ENCODE data around the gene BCL3. TPM values are rescaled to one million over a fixed set of nuclear protein-coding genes. Genes with fewer than 3 reads are reported as not detected.

The BCL3 gene
- total RNA-seq, 1 experiment from 2014 or later, result 37.9 TPM

GRCh38 chr19:44703336-44704078 is 45.0 kb upstream of the BCL3 start:
- H3K36me3 ChIP-seq (ENCODE audit: control insufficient read depth in 1 of 2, insufficient read depth in 2 of 2, low read length in 2 of 2), result no peaks in the 10 kb centered on the region
- ChIA-PET CTCF (no interaction called here), POLR2A (no interaction called here), RAD21 (ENCODE audit: low non-redundant PET in 1 of 2, low total read pairs in 2 of 2, uncharacterized antibody in 2 of 2, unreplicated experiment in 2 of 2) (no interaction called here)
- no peak for TF ChIP-seq JUND (IDR thresholded peaks at IDR 0.05)
- no peak for TF ChIP-seq EGR1 (IDR thresholded peaks at IDR 0.05; ENCODE audit: low read depth)
- TF ChIP-seq TCF7L2 (IDR thresholded peaks at IDR 0.05; ENCODE audit: borderline replicate concordance, extremely low read depth, insufficient read depth, insufficient read length), result no peak
- TF ChIP-seq, protein P1, sequence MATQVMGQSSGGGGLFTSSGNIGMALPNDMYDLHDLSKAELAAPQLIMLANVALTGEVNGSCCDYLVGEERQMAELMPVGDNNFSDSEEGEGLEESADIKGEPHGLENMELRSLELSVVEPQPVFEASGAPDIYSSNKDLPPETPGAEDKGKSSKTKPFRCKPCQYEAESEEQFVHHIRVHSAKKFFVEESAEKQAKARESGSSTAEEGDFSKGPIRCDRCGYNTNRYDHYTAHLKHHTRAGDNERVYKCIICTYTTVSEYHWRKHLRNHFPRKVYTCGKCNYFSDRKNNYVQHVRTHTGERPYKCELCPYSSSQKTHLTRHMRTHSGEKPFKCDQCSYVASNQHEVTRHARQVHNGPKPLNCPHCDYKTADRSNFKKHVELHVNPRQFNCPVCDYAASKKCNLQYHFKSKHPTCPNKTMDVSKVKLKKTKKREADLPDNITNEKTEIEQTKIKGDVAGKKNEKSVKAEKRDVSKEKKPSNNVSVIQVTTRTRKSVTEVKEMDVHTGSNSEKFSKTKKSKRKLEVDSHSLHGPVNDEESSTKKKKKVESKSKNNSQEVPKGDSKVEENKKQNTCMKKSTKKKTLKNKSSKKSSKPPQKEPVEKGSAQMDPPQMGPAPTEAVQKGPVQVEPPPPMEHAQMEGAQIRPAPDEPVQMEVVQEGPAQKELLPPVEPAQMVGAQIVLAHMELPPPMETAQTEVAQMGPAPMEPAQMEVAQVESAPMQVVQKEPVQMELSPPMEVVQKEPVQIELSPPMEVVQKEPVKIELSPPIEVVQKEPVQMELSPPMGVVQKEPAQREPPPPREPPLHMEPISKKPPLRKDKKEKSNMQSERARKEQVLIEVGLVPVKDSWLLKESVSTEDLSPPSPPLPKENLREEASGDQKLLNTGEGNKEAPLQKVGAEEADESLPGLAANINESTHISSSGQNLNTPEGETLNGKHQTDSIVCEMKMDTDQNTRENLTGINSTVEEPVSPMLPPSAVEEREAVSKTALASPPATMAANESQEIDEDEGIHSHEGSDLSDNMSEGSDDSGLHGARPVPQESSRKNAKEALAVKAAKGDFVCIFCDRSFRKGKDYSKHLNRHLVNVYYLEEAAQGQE (IDR thresholded peaks at IDR 0.05; ENCODE audit: low read depth), result no peak
- no peak for TF ChIP-seq CEBPB (IDR thresholded peaks at IDR 0.05; ENCODE audit: low read depth)
- no peak for TF ChIP-seq RAD21 (IDR thresholded peaks at IDR 0.05; ENCODE audit: low read depth)
- TF ChIP-seq MAX (IDR thresholded peaks at IDR 0.05), result no peak
- TF ChIP-seq, protein P2, sequence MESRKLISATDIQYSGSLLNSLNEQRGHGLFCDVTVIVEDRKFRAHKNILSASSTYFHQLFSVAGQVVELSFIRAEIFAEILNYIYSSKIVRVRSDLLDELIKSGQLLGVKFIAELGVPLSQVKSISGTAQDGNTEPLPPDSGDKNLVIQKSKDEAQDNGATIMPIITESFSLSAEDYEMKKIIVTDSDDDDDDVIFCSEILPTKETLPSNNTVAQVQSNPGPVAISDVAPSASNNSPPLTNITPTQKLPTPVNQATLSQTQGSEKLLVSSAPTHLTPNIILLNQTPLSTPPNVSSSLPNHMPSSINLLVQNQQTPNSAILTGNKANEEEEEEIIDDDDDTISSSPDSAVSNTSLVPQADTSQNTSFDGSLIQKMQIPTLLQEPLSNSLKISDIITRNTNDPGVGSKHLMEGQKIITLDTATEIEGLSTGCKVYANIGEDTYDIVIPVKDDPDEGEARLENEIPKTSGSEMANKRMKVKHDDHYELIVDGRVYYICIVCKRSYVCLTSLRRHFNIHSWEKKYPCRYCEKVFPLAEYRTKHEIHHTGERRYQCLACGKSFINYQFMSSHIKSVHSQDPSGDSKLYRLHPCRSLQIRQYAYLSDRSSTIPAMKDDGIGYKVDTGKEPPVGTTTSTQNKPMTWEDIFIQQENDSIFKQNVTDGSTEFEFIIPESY (IDR thresholded peaks at IDR 0.05; ENCODE audit: extremely low read depth, insufficient replicate concordance, low read length), result no peak
- TF ChIP-seq ELF1 (IDR thresholded peaks at IDR 0.05; ENCODE audit: borderline replicate concordance, low read depth), result no peak
- TF ChIP-seq ZNF274 (IDR thresholded peaks at IDR 0.05; ENCODE audit: low read depth, low read length), result no peak
- TF ChIP-seq SIN3A (IDR thresholded peaks at IDR 0.05; ENCODE audit: low read depth), result no peak
- no peak for TF ChIP-seq SRF (IDR thresholded peaks at IDR 0.05; ENCODE audit: low read depth)
- no peak for TF ChIP-seq FOSL1 (IDR thresholded peaks at IDR 0.05; ENCODE audit: low read depth)
- no peak for TF ChIP-seq SP1 (IDR thresholded peaks at IDR 0.05; ENCODE audit: low read depth)
- no peak for TF ChIP-seq ATF3 (IDR thresholded peaks at IDR 0.05)
- no peak for TF ChIP-seq POLR2A (IDR thresholded peaks at IDR 0.05; ENCODE audit: borderline replicate concordance, extremely low read depth, insufficient read depth, insufficient read length)
- no peak for TF ChIP-seq EZH2 (IDR thresholded peaks at IDR 0.05)
- intact Hi-C loops (cut with micrococcal nuclease), result no loop called here
- no peaks in the 10 kb centered on the region for H3K9me3 ChIP-seq (ENCODE audit: control insufficient read depth in 1 of 2, insufficient read depth in 1 of 2, low read depth in 1 of 2, low read length in 2 of 2)
- no peak overlapping the region for H3K4me2 ChIP-seq (ENCODE audit: low read length)
- no peak overlapping the region for H3K27ac ChIP-seq (ENCODE audit: low read depth, low read length)
- no peaks in the 10 kb centered on the region for H3K27me3 ChIP-seq (ENCODE audit: insufficient read depth, low read length)
- no peaks in the 10 kb centered on the region for H3K9me2 ChIP-seq (ENCODE audit: insufficient read depth)
- no peaks in the 10 kb centered on the region for H4K20me1 ChIP-seq (ENCODE audit: insufficient read depth)
- ATAC-seq (no peak), DNase-seq (ENCODE audit: low read depth, low spot score) (no peak)
- H3K79me2 ChIP-seq (ENCODE audit: insufficient read depth, low read length), result no peaks in the 10 kb centered on the region
- no peak overlapping the region for H3K9ac ChIP-seq (ENCODE audit: low read length)
- BruUV-seq (replicated peaks), result no TSS peak
- H3K4me1 ChIP-seq (ENCODE audit: control insufficient read depth in 1 of 2, insufficient read depth in 2 of 2, low read length in 2 of 2), result peaks cover 0 to 6% of the 10 kb centered on the region in 2 experiments; a peak in 1 of 4 replicates
- no peak overlapping the region for H2AFZ ChIP-seq (ENCODE audit: low read depth, low read length, poor library complexity, severe bottlenecking)
- no peak overlapping the region for H3K4me3 ChIP-seq (replicated peaks in 1 of 2; ENCODE audit: low read depth in 1 of 2, low read length in 2 of 2)
